ENCODE results near the gene NRXN3. TPM values are rescaled to one million over a fixed set of nuclear protein-coding genes. Genes with fewer than 3 reads are reported as not detected.

The NRXN3 gene
- polyA plus RNA-seq, 1 of the 3 experiments (the other 2 are of a cell fraction): 1.6 TPM

DNA sequence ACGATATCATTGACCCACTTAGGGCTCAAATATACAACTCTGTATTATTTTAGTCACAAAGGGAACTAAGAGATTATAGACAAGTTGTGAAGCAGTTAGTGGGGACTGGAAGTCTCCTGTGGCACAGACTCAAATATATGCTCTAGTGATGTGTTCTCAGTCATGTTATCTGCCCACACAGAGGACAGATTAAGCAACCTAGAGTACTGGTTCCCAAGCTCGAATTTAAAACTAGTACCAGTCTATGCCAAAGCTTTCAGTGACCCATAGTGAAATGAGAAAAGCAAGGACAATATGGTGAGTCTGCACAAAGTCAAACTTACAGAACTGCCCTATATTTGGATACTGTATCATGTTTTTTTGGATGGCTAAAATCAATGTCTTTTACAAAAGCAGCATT is 1651.9 kb downstream of the NRXN3 start:
- Histone ChIP-seq H3K27me3 (ENCODE audit: insufficient read depth) (no peaks in the 10 kb centered on the region), H3K9ac (no peak overlapping the region), H3K4me3 (ENCODE audit: low read depth in 2 of 2, low read length in 1 of 2) (no peak overlapping the region), H3K4me2 (no peak overlapping the region), H4K20me1 (ENCODE audit: insufficient read depth) (no peaks in the 10 kb centered on the region), H3K4me1 (ENCODE audit: control insufficient read depth in 1 of 2, insufficient read depth in 2 of 2, low read depth in 1 of 2, low read length in 1 of 2) (no peaks in the 10 kb centered on the region), H3K27ac (ENCODE audit: low read depth in 2 of 2, low read length in 1 of 2) (no peak overlapping the region), H3K79me2 (ENCODE audit: insufficient read depth) (no peaks in the 10 kb centered on the region), H2AFZ (ENCODE audit: low read depth) (no peak overlapping the region), H3K9me3 (no peaks in the 10 kb centered on the region), H3F3A (replicated peaks; ENCODE audit: insufficient read depth) (no peaks in the 10 kb centered on the region), H3K36me3 (replicated peaks in 1 of 2; ENCODE audit: control insufficient read depth in 1 of 2, insufficient read depth in 2 of 2, low read length in 1 of 2) (no peaks in the 10 kb centered on the region), H3K9me2 (no peaks in the 10 kb centered on the region)
- 13% methylated on average over 2 of the region's 2 CpGs for WGBS (ENCODE audit: low lambda C conversion rate)
- ChIA-PET POLR2A (no interaction called here), CTCF (interaction anchor here (1.9 kb wide), 1 partner anchor 12 kb away, joined by 5 read pairs; no protein-coding TSS in a partner anchor)
- TF ChIP-seq ZBTB33 (IDR thresholded peaks at IDR 0.05; ENCODE audit: borderline replicate concordance, low read depth) (no peak), MEF2A (IDR thresholded peaks at IDR 0.05; ENCODE audit: borderline replicate concordance, low read depth) (no peak), FOXM1 (IDR thresholded peaks at IDR 0.05; ENCODE audit: low read depth) (no peak), CHD2 (IDR thresholded peaks at IDR 0.05; ENCODE audit: low read length, partially characterized antibody) (no peak), RFX5 (IDR thresholded peaks at IDR 0.05; ENCODE audit: low read length) (no peak), RXRA (IDR thresholded peaks at IDR 0.05; ENCODE audit: borderline replicate concordance, low read depth) (no peak), SMC3 (IDR thresholded peaks at IDR 0.05; ENCODE audit: low read depth, low read length) (no peak), RCOR1 (IDR thresholded peaks at IDR 0.05; ENCODE audit: low read length) (no peak), SIN3A (IDR thresholded peaks at IDR 0.05; ENCODE audit: borderline replicate concordance, low read depth, low read length) (no peak), REST (IDR thresholded peaks at IDR 0.05; ENCODE audit: low read depth, low read length) (no peak), EZH2phosphoT487 (IDR thresholded peaks at IDR 0.05; ENCODE audit: borderline replicate concordance, low read depth) (no peak), MAX (IDR thresholded peaks at IDR 0.05; ENCODE audit: low read depth) (no peak), ELF1 (IDR thresholded peaks at IDR 0.05) (no peak), FOSL2 (IDR thresholded peaks at IDR 0.05; ENCODE audit: borderline replicate concordance, low read depth) (no peak), TCF12 (IDR thresholded peaks at IDR 0.05) (no peak), JUND (IDR thresholded peaks at IDR 0.05) (no peak), MXI1 (IDR thresholded peaks at IDR 0.05; ENCODE audit: low read depth, low read length) (no peak), NRF1 (IDR thresholded peaks at IDR 0.05; ENCODE audit: low read depth, low read length) (no peak)
- DNase-seq: no peak

Measured in SK-N-SH (cell line).